ENCODE data around the gene MTHFSD.
"Not testable (repeated sequence)": the region's sequence is repeated elsewhere in the genome, so short reads cannot be mapped to it uniquely, and the experiment has no call there.

The MTHFSD gene, protein sequence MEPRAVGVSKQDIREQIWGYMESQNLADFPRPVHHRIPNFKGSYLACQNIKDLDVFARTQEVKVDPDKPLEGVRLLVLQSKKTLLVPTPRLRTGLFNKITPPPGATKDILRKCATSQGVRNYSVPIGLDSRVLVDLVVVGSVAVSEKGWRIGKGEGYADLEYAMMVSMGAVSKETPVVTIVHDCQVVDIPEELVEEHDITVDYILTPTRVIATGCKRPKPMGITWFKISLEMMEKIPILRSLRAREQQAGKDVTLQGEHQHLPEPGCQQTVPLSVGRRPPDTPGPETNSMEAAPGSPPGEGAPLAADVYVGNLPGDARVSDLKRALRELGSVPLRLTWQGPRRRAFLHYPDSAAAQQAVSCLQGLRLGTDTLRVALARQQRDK

GRCh38 chr16:86554917-86555703 lies at the start of gene MTHFSD:
Gene MTHFSD (minus strand): TSS chr16:86555235. CDS start chr16:86555184, 51 bp downstream.
- peak; percentile 95 for DNase-seq (ENCODE audit: low spot score)

- peak; percentile 11 for DNase-seq (ENCODE audit: low spot score)
These were observed 49.6 kb upstream of the MTHFSD start for GRCh38 chr16:86604436-86605193.

DNA sequence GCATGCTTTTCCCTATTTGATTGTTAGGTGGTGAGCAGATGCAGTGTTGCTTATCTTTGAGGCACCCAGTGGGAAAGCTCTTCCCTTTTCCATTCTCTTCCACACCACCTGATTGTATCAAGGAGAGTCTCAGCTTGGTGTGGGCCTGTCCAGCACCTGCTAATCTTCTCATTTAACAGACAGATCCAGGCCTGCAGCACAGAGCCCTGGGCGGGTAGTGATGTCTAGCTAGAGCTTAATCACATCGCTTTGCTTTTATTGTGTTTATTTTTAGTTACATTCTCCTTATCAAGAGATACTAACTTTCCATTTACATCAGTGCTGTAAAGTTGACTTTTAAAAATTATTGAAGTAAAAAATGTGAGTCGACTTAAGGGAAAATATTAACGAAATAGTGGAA lies 47.5 kb upstream of the MTHFSD start:
- no peak for DNase-seq (ENCODE audit: low spot score)

GRCh38 chr16:86601356-86601755 lies 46.3 kb upstream of the MTHFSD start:
- DNase-seq (ENCODE audit: low spot score): no peak

- no peak for DNase-seq (ENCODE audit: low spot score)
These were observed 43.9 kb upstream of the MTHFSD start for GRCh38 chr16:86598607-86599565.

GRCh38 chr16:86597880-86598606 lies 43.0 kb upstream of the MTHFSD start:
- DNase-seq (ENCODE audit: low spot score): no peak

DNA sequence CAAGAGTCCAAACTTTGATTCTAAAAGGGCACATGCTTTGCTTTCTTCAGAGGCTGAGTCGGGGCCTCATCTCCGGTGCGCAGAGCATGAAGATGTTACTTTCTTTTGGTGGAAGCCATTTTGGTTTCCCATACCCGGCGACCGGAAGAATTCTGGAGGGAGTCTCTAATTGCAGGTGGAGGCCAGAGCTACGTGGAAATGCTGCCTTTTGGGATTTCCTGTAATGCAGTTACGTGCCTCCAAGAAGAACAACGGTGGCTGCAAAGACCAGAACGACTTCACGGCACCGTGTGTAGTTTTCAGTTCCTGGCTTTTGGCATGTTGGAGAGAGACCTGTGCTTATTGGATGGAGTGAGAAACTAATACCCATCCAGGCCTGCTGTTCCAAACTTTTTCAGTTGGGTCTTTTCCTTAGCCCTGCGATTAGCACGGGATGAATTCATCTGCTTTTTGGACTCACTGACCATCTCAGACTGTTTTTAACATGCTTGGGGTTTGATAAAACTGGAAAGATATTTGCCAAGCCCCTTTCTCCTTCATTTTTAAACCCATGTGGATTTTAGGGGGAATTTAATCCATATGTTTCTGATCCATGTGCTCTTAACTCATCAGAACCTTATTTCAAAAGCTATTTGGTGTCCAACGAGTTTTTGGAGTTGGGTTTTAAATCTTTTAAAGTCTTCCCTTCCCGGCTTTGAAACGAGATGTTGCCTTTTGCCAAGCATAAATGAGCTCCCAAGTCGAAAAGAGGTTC lies 42.3 kb upstream of the MTHFSD start:
- DNase-seq (ENCODE audit: low spot score): no peak

DNA sequence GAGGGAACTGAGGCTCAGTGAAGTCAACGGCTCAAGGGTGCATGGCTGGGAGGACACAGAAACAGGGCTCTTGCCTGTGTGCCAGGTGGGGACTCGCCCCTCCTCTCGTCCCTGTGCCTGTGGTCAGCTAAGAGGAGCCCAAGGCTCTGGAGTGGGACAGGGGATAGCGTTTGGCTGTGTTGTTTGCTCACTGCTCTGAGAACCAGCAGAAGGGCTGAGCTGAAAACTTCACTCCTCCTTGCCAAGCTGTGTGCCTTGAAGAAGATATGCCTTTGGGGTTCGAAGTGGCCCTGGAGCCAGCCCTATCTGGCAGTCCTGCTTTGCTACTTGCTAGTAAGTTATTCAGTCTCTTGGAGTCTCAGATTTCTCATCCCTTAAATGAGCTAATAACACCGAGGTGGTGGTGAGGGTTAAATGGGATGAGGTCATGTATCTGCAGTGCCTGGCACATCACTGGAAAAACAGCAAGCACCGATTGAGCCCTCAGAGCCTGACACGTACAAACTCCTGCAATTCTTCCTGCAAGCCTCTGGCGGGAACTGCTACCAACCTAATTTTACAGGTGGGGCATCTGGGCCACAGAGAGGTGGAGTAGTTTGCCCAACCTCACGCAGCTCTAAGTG lies 41.1 kb upstream of the MTHFSD start:
- no peak for DNase-seq (ENCODE audit: low spot score)

DNA sequence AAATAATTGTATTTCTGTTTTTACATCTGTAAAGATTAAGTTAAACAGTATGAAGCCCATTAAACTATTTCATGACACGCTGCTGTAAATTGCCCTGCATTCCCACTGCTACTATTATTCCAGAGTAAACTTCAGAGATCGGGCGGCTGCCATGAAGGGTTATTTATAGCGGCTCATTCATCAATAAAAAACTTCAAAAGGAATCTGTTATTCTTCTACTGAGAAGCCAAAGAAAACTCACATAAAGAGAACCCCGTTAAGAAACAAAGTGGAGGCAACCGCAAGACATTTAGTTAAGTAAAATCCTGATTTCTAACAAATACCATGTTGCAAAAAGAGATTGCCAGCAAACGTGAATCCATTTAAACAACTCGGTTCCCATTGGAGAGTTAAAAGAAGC lies 39.7 kb upstream of the MTHFSD start:
- DNase-seq (ENCODE audit: low spot score): no peak

DNA sequence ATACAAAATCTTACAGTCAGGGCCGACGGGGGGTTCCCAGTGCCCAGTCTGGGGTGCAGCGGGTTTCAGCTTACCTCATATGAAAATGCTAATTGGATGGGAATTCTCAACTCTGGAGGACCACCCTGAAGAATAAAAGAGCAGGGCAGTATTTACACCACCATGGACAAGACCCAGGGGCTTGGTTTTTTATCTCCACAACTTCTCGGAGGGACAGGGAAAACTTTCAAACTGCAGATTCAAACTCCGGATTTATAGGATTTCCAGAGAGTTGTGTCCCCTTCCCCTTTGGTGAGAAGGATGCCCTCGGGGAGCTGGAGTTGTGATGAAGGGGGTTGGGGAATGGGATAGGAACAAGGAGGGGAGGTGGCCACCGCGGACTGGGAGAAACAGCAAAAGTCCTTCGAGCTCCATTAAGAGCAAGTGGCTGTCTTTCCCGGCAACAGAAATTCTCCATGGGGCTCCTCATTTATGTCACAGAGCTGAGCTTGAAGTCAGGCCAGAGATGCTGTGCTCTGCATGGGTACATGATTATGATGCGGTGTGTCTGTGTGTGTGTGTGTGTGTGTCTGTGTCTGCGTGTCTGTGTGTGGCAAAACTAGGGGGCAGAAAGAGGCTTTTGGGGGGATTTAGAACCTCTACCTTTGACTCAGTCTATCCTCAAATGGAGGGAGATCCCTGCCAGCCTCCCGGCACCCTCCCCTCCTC lies 39.0 kb upstream of the MTHFSD start:
- no peak for DNase-seq (ENCODE audit: low spot score)

GRCh38 chr16:86591270-86591669 lies 36.2 kb upstream of the MTHFSD start:
- DNase-seq (ENCODE audit: low spot score): no peak

GRCh38 chr16:86590501-86591144 lies 35.6 kb upstream of the MTHFSD start:
- no peak for DNase-seq (ENCODE audit: low spot score)

DNA sequence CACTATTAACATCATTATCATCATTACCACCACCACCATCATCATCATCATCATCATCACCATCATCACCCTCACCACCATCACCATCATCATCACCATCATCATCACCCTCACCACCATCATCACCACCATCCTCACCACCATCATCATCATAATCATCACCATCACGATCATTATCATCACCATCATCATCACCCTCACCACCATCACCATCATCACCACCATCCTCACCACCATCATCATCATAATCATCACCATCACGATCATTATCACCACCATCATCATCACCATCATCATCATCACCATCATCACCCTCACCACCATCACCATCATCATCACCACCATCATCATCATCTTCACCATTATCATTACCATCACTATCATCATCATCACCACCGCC lies 32.9 kb upstream of the MTHFSD start:
- not testable (repeated sequence) for DNase-seq (ENCODE audit: low spot score)

GRCh38 chr16:86587487-86587886 lies 32.5 kb upstream of the MTHFSD start:
- no peak for DNase-seq (ENCODE audit: low spot score)

- DNase-seq (ENCODE audit: low spot score): no peak
These were observed 31.0 kb upstream of the MTHFSD start for GRCh38 chr16:86585821-86586611.

GRCh38 chr16:86584726-86585721 lies 30.0 kb upstream of the MTHFSD start:
- DNase-seq (ENCODE audit: low spot score): no peak

Data from activated CD4-positive, alpha-beta T cell treated with anti-CD3 and anti-CD28 coated beads, Interleukin-2, Interleukin-4, amounts not matched to agents 100 ng/mL and 50 ng/mL, durations not matched to agents 16 hours and 8 hours (primary cell).